Iris pigment epithelial cell (primary cell): ENCODE results near the gene WDR1.
"Not testable (repeated sequence)": the region's sequence is repeated elsewhere in the genome, so short reads cannot be mapped to it uniquely, and the experiment has no call there.

ENCODE experiments used
- DNase-seq: peaks from one replicate; pipeline ENCODE4 v3.0.0-alpha.2; 2011; ENCODE audit warnings: low read depth

WDR1 gene

GRCh38 chr4:10130178-10130888, 13.7 kb upstream of the WDR1 start:
- no peak for DNase-seq

- DNase-seq: no peak
Observed at GRCh38 chr4:10129196-10130177, 12.9 kb upstream of the WDR1 start.

- DNase-seq: no peak
Observed at GRCh38 chr4:10128761-10129160, 12.2 kb upstream of the WDR1 start.

GRCh38 chr4:10127531-10127930, 10.9 kb upstream of the WDR1 start:
- not testable (repeated sequence) for DNase-seq

- DNase-seq: no peak
Observed at GRCh38 chr4:10124167-10124930, 7.8 kb upstream of the WDR1 start.

- peak; percentile 67 for DNase-seq
Observed at GRCh38 chr4:10123227-10124101, 6.9 kb upstream of the WDR1 start.

GRCh38 chr4:10122236-10122932, 5.8 kb upstream of the WDR1 start:
- no peak for DNase-seq

GRCh38 chr4:10121568-10122208, 5.1 kb upstream of the WDR1 start:
- no peak for DNase-seq

- DNase-seq: no peak
Observed at GRCh38 chr4:10120943-10121567, 4.5 kb upstream of the WDR1 start.

- DNase-seq: no peak
Observed at GRCh38 chr4:10119773-10120172, 3.2 kb upstream of the WDR1 start.

GRCh38 chr4:10119278-10119677, 2.7 kb upstream of the WDR1 start:
- no peak for DNase-seq

- DNase-seq: no peak
Observed at GRCh38 chr4:10118048-10119004, 1.7 kb upstream of the WDR1 start.

- DNase-seq: no peak
Observed at GRCh38 chr4:10117359-10118047, 904 bp upstream of the WDR1 start.

GRCh38 chr4:10115797-10116568, 616 bp downstream of the WDR1 start:
- no peak for DNase-seq

GRCh38 chr4:10115271-10115796, 1.3 kb downstream of the WDR1 start:
- DNase-seq: peak; percentile 80

- DNase-seq: no peak
Observed at GRCh38 chr4:10114607-10115006, 2.0 kb downstream of the WDR1 start.

- no peak for DNase-seq
Observed at GRCh38 chr4:10114147-10114546, 2.5 kb downstream of the WDR1 start.
